ENCODE results near the gene GLI3.

Gene GLI3

GRCh38 chr7:42070068-42070467 is 166.9 kb downstream of the GLI3 start:
- H3K4me3 ChIP-seq (ENCODE audit: low read length), result no peak overlapping the region
- no peaks in the 10 kb centered on the region for H3K9me2 ChIP-seq (replicated peaks; ENCODE audit: insufficient read depth, low read length)
- no peak overlapping the region for H3K9ac ChIP-seq (ENCODE audit: low read length)
- TF ChIP-seq CTCF (IDR thresholded peaks at IDR 0.05; ENCODE audit: low read length) (no peak), EZH2 (optimal IDR thresholded peaks at IDR 0.05; ENCODE audit: low read depth, low read length) (no peak), EZH2phosphoT487 (IDR thresholded peaks at IDR 0.05; ENCODE audit: low read length) (no peak)
- no peak overlapping the region for H2AFZ ChIP-seq (ENCODE audit: low read length)
- H4K20me1 ChIP-seq (ENCODE audit: insufficient read depth, low read length), result no peaks in the 10 kb centered on the region
- no peaks in the 10 kb centered on the region for H3K4me1 ChIP-seq (ENCODE audit: low read length)
- H3K36me3 ChIP-seq (replicated peaks; ENCODE audit: insufficient read depth, low read length), result no peaks in the 10 kb centered on the region
- DNase-seq, result no peak
- H3K27me3 ChIP-seq (replicated peaks; ENCODE audit: insufficient read depth, low read length), result no peaks in the 10 kb centered on the region
- H3F3A ChIP-seq (ENCODE audit: insufficient read depth, low read length), result no peaks in the 10 kb centered on the region
- no peak overlapping the region for H3K27ac ChIP-seq (ENCODE audit: low read length)
- no peak overlapping the region for H3K4me2 ChIP-seq (ENCODE audit: low read depth, low read length)
- H3K9me3 ChIP-seq (replicated peaks; ENCODE audit: insufficient read depth, low read length), result no peaks in the 10 kb centered on the region
- no peaks in the 10 kb centered on the region for H3K79me2 ChIP-seq (ENCODE audit: low read length)

- no peak for TF ChIP-seq CTCF (IDR thresholded peaks at IDR 0.05; ENCODE audit: low read length)
- no peak for TF ChIP-seq EZH2 (optimal IDR thresholded peaks at IDR 0.05; ENCODE audit: low read depth, low read length)
- no peak for TF ChIP-seq EZH2phosphoT487 (IDR thresholded peaks at IDR 0.05; ENCODE audit: low read length)
- no peak for DNase-seq
- H3K4me1 ChIP-seq (ENCODE audit: low read length), result no peaks in the 10 kb centered on the region
These were observed 167.4 kb downstream of the GLI3 start for GRCh38 chr7:42069590-42069989.

GRCh38 chr7:42068554-42069280 is 168.3 kb downstream of the GLI3 start:
- DNase-seq, result no peak
- H2AFZ ChIP-seq (ENCODE audit: low read length), result no peak overlapping the region
- TF ChIP-seq CTCF (IDR thresholded peaks at IDR 0.05; ENCODE audit: low read length) (no peak), EZH2phosphoT487 (IDR thresholded peaks at IDR 0.05; ENCODE audit: low read length) (no peak), EZH2 (optimal IDR thresholded peaks at IDR 0.05; ENCODE audit: low read depth, low read length) (no peak)
- no peak overlapping the region for H3K9ac ChIP-seq (ENCODE audit: low read length)
- H4K20me1 ChIP-seq (ENCODE audit: insufficient read depth, low read length), result no peaks in the 10 kb centered on the region
- no peak overlapping the region for H3K4me2 ChIP-seq (ENCODE audit: low read depth, low read length)
- no peaks in the 10 kb centered on the region for H3K79me2 ChIP-seq (ENCODE audit: low read length)
- H3K4me1 ChIP-seq (ENCODE audit: low read length), result no peaks in the 10 kb centered on the region
- no peaks in the 10 kb centered on the region for H3F3A ChIP-seq (ENCODE audit: insufficient read depth, low read length)
- no peaks in the 10 kb centered on the region for H3K9me2 ChIP-seq (replicated peaks; ENCODE audit: insufficient read depth, low read length)
- H3K27ac ChIP-seq (ENCODE audit: low read length), result no peak overlapping the region
- no peaks in the 10 kb centered on the region for H3K36me3 ChIP-seq (replicated peaks; ENCODE audit: insufficient read depth, low read length)
- H3K4me3 ChIP-seq (ENCODE audit: low read length), result no peak overlapping the region
- H3K27me3 ChIP-seq (replicated peaks; ENCODE audit: insufficient read depth, low read length), result no peaks in the 10 kb centered on the region
- no peaks in the 10 kb centered on the region for H3K9me3 ChIP-seq (replicated peaks; ENCODE audit: insufficient read depth, low read length)

More at GRCh38 chr7:42069590-42069989, 167.4 kb downstream of the GLI3 start:
- Histone ChIP-seq H3K9me3 (replicated peaks; ENCODE audit: insufficient read depth, low read length) (no peaks in the 10 kb centered on the region), H3K36me3 (replicated peaks; ENCODE audit: insufficient read depth, low read length) (no peaks in the 10 kb centered on the region), H3K9me2 (replicated peaks; ENCODE audit: insufficient read depth, low read length) (no peaks in the 10 kb centered on the region), H4K20me1 (ENCODE audit: insufficient read depth, low read length) (no peaks in the 10 kb centered on the region), H2AFZ (ENCODE audit: low read length) (no peak overlapping the region), H3K27me3 (replicated peaks; ENCODE audit: insufficient read depth, low read length) (no peaks in the 10 kb centered on the region), H3K9ac (ENCODE audit: low read length) (no peak overlapping the region), H3K79me2 (ENCODE audit: low read length) (no peaks in the 10 kb centered on the region), H3K4me2 (ENCODE audit: low read depth, low read length) (no peak overlapping the region), H3K27ac (ENCODE audit: low read length) (no peak overlapping the region), H3F3A (ENCODE audit: insufficient read depth, low read length) (no peaks in the 10 kb centered on the region), H3K4me3 (ENCODE audit: low read length) (no peak overlapping the region)
